SU-DHL-6 (cell line): ENCODE measurements around the gene NTRK3.

Experiments
- H2AFZ ChIP-seq: fragments of 200-600 bp; sonication (generic); 2 replicates; pipeline ENCODE4 v1.6.1; 2014; ENCODE audit warnings: low read depth, mild to moderate bottlenecking, moderate library complexity, mixed read lengths, antibody characterized with exemption, low read length; ENCODE audit not compliant: severe bottlenecking
- H3F3A ChIP-seq: fragments of 200-600 bp; shearing (Covaris generic); 2 replicates; pipeline ENCODE4 v1.6.0; 2016; ENCODE audit warnings: antibody characterized with exemption, mild to moderate bottlenecking; ENCODE audit not compliant: insufficient read depth
- H3K27ac ChIP-seq: fragments of 200-600 bp; sonication (generic); 2 replicates; pipeline ENCODE4 v1.5.1; 2016; ENCODE audit warnings: low read depth, mild to moderate bottlenecking, low read length, moderate library complexity, mixed read lengths
- H3K27me3 ChIP-seq: fragments of 200-600 bp; sonication (generic), shearing (Covaris generic); 2 replicates; pipeline ENCODE4 v1.6.0; 2014; ENCODE audit warnings: mild to moderate bottlenecking, low read length
- H3K36me3 ChIP-seq: fragments of 200-600 bp; sonication (generic); 2 replicates; pipeline ENCODE4 v1.6.1; 2014; ENCODE audit warnings: mild to moderate bottlenecking, low read length, mixed read lengths
- H3K4me2 ChIP-seq: fragments of 300-600, 200-600 bp; shearing (Covaris generic), sonication (generic); 2 replicates; pipeline ENCODE4 v1.6.0; 2014; ENCODE audit warnings: low read length, low read depth, mild to moderate bottlenecking; ENCODE audit not compliant: poor library complexity, severe bottlenecking
- H3K4me3 ChIP-seq: fragments of 200-600 bp; sonication (generic); 2 replicates; pipeline ENCODE4 v1.5.1; 2014; ENCODE audit warnings: antibody characterized with exemption, low read length, mild to moderate bottlenecking, mixed read lengths; ENCODE audit not compliant: insufficient read depth, poor library complexity, severe bottlenecking
- H3K79me2 ChIP-seq: fragments of 200-600 bp; sonication (generic); 2 replicates; pipeline ENCODE4 v1.6.1; 2014; ENCODE audit warnings: mild to moderate bottlenecking, low read length, moderate library complexity; ENCODE audit not compliant: insufficient read depth
- H3K9ac ChIP-seq: fragments of 200-600 bp; sonication (generic); 2 replicates; pipeline ENCODE4 v1.7.0; 2014; ENCODE audit warnings: mild to moderate bottlenecking, low read length
- H3K9me2 ChIP-seq: fragments of 200-600 bp; sonication (generic); replicated peaks from 2 replicates; pipeline ENCODE4 v1.6.1; 2014; ENCODE audit warnings: low read length; ENCODE audit not compliant: insufficient read depth
- H3K9me3 ChIP-seq: fragments of 200-600 bp; sonication (generic); 2 replicates; pipeline ENCODE4 v1.6.1; 2014; ENCODE audit warnings: low read length, mixed read lengths; ENCODE audit not compliant: insufficient read depth
- H4K20me1 ChIP-seq: fragments of 200-600 bp; sonication (generic); 2 replicates; pipeline ENCODE4 v1.6.1; 2014; ENCODE audit warnings: low read depth, mild to moderate bottlenecking, antibody characterized with exemption, low read length, moderate library complexity, mixed read lengths
- EZH2phosphoT487 ChIP-seq: fragments of 200-600 bp; sonication (generic), shearing (Covaris generic); conservative IDR thresholded peaks from 2 replicates; pipeline ENCODE4 v1.6.1; 2018; ENCODE audit warnings: mild to moderate bottlenecking, antibody characterized with exemption, low read length, moderate library complexity, mixed read lengths
- TF ChIP-seq, protein P1 (sequence below): fragments of 200-600 bp; sonication (generic); IDR thresholded peaks from one replicate; pipeline ENCODE4 v1.5.1; 2017; ENCODE audit warnings: antibody characterized with exemption, mild to moderate bottlenecking, low read length, moderate library complexity; ENCODE audit not compliant: insufficient read depth, poor library complexity, severe bottlenecking

NTRK3 gene

GRCh38 chr15:88152672-88153071 is 103.9 kb downstream of the NTRK3 start:
- Histone ChIP-seq H3K27ac (no peak overlapping the region), H3K9ac (no peak overlapping the region), H4K20me1 (no peaks in the 10 kb centered on the region)

DNA sequence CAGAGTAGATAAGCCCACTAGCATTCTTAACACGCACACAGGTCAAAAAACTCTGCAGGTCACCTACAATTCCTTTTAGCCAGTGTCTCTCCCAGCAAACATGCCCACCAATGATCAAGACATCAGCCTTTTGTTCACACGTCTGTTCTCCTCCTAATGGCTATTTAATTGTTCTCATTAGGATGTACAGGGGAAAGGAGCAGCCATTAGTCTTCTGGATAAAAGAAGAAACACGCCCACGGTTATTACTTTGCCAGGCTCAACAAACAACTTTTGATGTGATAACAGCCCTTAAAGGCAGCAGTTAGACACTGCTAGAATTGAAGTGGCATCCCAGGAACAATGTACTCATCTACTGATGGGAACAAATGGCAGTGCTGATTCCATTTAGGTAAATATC is 108.8 kb downstream of the NTRK3 start:
- Histone ChIP-seq H3K9me3 (no peaks in the 10 kb centered on the region), H3K79me2 (no peaks in the 10 kb centered on the region), H3K4me3 (no peak overlapping the region), H4K20me1 (no peaks in the 10 kb centered on the region), H3K4me2 (no peak overlapping the region), H3K27ac (no peak overlapping the region), H3K36me3 (no peaks in the 10 kb centered on the region), H2AFZ (no peak overlapping the region), H3K9me2 (no peaks in the 10 kb centered on the region), H3K27me3 (no peaks in the 10 kb centered on the region), H3F3A (no peaks in the 10 kb centered on the region), H3K9ac (no peak overlapping the region)
- TF ChIP-seq, protein P1, sequence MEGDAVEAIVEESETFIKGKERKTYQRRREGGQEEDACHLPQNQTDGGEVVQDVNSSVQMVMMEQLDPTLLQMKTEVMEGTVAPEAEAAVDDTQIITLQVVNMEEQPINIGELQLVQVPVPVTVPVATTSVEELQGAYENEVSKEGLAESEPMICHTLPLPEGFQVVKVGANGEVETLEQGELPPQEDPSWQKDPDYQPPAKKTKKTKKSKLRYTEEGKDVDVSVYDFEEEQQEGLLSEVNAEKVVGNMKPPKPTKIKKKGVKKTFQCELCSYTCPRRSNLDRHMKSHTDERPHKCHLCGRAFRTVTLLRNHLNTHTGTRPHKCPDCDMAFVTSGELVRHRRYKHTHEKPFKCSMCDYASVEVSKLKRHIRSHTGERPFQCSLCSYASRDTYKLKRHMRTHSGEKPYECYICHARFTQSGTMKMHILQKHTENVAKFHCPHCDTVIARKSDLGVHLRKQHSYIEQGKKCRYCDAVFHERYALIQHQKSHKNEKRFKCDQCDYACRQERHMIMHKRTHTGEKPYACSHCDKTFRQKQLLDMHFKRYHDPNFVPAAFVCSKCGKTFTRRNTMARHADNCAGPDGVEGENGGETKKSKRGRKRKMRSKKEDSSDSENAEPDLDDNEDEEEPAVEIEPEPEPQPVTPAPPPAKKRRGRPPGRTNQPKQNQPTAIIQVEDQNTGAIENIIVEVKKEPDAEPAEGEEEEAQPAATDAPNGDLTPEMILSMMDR = no peak
- no peak for TF ChIP-seq EZH2phosphoT487

More at GRCh38 chr15:88152672-88153071, 103.9 kb downstream of the NTRK3 start:
- H2AFZ ChIP-seq = no peak overlapping the region
- no peaks in the 10 kb centered on the region for H3K27me3 ChIP-seq
- no peaks in the 10 kb centered on the region for H3K9me2 ChIP-seq
- TF ChIP-seq EZH2phosphoT487 = no peak
- TF ChIP-seq, protein P1 = no peak
- H3K36me3 ChIP-seq = no peaks in the 10 kb centered on the region
- no peak overlapping the region for H3K4me2 ChIP-seq
- no peak overlapping the region for H3K4me3 ChIP-seq
- H3K9me3 ChIP-seq = no peaks in the 10 kb centered on the region
- H3F3A ChIP-seq = no peaks in the 10 kb centered on the region
- H3K79me2 ChIP-seq = no peaks in the 10 kb centered on the region

DNA sequence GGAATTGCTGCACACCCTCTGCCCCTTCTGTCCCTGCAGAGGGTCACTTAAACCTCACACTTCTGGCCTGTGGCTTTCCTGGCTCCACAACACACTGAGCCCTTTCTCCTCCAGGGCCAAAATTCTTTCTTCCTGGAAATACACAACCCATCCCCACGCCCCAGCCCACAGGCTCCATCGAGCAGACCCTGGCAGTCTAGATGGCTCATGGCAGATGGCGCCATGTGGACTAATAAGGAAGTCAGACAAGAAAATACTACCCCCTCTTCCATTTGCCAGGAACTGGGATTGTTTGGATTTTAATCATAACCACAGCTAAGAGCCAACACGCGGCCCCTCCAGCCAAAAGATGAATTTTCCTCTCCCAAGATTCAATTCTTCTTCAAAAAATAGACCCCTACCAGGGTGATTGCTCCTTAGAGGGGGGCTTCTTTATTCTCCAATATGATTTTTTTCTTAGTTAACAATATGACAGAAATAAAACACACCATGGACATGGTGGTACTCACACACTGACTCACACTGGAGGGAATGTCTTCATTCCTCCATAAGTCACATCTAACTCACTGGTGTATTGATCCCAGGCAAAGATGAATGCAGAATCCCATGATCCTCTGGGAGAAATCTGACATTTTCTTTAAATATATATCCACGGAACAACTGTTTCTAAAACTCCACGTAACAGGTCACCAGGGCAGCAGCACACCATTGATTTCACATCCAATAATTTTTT is 111.5 kb downstream of the NTRK3 start:
- Histone ChIP-seq H3F3A (no peaks in the 10 kb centered on the region), H3K27ac (no peak overlapping the region), H3K27me3 (no peaks in the 10 kb centered on the region), H3K9me2 (no peaks in the 10 kb centered on the region), H4K20me1 (no peaks in the 10 kb centered on the region), H3K79me2 (no peaks in the 10 kb centered on the region), H3K9ac (no peak overlapping the region), H3K4me2 (no peak overlapping the region), H3K9me3 (no peaks in the 10 kb centered on the region), H3K4me3 (no peak overlapping the region), H2AFZ (no peak overlapping the region), H3K36me3 (no peaks in the 10 kb centered on the region)
- TF ChIP-seq, protein P1 = no peak
- no peak for TF ChIP-seq EZH2phosphoT487
